ENCODE data around the gene RAC2.

Gene RAC2

DNA sequence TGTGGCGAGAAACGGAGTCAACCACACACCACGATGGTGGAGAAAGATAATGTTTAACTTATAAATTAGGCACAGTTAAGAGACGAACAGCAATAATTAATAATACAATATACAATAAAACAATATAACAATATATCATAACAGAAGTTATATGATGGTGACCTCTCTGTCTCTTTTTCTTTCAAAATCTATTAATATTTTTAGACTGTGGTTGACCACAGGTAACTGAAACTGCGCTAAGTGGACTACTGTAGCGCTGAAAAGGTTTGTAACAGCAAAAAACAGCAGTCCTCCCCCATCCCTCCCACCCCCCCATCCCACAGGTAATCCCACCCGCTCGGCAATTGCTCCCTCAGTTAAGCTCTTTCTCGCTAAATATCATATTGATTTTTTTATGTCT, 28.2 kb downstream of the RAC2 start:
- no peak for DNase-seq

DNA sequence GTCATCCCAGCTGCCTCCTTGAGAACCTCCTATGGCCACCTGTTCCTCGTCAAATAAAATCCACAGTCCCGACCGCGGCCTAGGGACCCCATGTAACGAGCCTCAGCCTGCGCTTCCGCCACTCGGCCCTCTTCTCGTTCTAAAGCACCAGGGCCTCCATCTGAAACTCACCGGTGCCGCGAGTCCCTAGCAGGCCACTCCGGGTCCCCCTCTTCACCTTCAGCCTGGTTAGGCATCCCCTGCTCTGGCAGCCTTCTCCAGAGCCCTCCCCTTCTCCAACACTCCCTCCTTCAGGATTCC, 29.4 kb downstream of the RAC2 start:
- no peak for DNase-seq

GRCh38 chr22:37213941-37214730, 29.9 kb downstream of the RAC2 start:
- no peak for DNase-seq

DNA sequence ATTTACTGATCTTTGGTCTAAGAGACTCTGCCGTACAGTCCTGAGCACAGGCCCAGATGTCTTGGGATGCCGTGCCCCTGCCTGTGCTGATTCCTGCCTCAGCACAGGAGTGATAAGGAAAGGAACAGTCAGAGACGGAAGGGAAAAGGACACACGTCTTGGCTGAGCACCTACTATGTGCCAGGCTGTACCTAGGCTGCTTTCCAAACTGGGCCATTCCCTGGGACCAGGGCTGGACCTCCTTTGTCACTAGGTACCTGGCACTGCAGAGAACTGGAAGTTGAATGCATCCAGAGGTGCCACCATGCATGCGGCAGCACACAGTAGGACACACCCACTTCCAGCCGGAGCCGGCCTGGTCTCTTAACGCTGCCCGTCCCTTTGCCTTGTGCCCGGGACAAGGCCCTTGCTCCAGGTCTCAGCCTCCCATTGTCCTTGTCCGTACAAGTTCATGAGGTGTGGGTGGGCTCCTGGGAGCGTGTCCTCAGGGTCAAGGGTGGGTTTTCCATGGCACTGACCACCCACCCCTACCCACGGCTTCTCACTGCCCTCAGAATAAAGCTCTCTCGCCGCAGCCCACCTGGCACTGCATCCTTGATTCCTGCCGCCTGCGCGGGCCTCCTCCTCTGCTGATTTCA, 30.7 kb downstream of the RAC2 start:
- no peak for DNase-seq

- DNase-seq: no peak
Observed at GRCh38 chr22:37212174-37212906, 31.7 kb downstream of the RAC2 start, which contains the start of gene SSTR3. Gene SSTR3 (minus strand): TSS chr22:37212477. CDS start chr22:37207803, 4,674 bp downstream.

DNA sequence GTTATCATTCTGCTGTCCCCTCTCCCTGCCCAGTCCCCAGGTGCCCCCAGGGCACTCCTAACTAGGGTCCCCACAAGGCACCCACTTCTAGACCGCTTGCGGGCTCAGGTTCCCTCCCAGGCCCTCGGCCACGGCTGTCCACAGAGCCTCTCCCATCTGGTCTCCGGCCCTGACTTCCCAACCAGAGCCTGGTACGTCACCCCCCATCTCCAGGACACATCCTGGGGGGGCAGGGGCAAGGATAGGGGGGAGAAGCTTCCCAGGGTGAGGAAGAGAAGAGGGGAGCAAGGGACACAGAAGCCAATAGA, 32.2 kb downstream of the RAC2 start:
- DNase-seq: no peak

GRCh38 chr22:37211075-37211865, 32.8 kb downstream of the RAC2 start:
- DNase-seq: no peak

DNA sequence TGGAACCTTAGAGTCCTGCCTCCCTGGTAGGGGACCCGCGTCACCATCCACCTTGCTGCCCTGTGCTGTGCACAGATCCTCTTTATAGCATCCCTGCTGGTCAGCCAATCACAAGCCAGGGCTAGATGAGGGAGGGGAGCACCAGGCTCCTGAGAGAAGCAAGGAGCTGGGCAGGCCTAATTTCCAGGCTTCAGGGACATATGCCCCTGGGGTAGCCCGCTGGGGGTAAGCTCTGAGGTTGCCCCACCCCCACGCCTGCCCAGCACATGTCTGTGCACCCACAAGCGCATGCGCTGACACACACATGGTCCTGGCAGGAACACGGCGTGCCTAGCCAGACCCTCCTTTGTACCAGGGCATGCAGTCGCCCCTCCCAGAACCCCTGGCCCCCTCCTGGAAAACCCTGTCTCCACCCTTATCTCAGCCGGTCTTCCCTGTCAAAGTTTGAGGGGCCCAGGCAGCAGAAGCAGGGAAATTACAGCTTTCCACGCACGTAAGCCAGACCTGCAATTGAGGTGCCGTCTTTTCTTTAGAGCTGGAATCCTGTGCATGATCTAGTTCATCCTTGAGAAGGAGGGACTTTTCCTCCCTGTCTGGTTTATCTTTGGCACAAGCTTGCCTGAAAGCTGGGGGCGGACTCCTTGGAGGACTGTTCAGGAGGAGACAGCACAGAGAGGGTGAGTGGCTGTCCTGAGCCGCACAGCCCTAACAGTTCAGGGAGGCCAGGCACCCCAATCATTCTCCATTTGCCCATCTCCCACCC, 33.8 kb downstream of the RAC2 start:
- DNase-seq: no peak

DNA sequence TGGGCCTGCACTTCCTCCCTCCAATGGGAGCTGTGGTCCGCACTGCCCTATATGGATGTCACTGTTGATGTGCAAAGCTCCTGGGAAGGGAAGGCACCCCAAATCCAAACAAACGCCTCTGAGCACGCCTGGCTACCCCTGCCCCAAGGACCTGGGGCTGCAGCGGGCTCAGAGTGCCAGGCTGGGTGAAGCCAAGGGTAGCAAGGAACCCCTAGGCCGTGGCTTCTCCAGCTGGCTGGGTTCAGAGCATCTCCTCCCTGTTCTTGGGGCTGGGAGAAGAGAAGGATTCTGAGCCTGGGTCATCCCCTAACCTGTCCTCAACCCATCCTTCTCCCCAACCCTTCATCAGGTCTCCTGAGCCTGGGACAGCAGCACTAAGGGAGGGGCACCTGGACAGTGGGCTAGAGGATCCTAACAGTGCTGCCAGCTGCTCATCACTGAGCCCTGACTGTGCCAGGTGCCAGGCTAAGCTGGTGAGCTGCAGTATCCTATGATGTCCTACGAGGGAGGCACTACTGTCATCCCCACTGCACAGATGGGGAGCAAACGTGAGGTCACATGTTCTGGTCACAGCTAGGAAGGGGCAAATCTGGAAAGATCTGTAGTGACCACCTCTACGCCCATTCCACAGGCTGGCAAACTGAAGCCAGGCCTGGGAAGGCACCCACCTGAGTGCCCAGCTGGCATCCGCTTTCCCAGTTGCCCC, 34.8 kb downstream of the RAC2 start:
- no peak for DNase-seq

- DNase-seq: no peak
Observed at GRCh38 chr22:37208401-37209139, 35.5 kb downstream of the RAC2 start.

DNA sequence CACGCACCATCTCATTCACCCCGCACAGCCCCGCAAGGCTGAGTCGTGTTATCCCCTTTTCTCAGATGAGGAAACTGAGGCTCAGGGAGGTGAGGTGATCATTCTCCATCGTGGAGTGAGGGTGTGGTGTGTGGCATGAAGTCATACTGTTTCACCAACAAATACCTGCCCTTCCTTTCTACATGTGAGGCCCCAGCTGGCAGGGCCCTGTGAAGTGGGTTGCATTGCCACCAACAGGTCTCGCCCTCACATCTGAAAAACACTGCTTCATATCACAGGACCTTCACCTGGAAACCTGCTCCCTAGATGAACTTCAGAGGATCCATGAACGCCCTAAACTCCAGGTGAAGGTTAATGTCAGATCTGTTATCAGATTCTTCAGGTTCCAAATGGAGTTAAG, 36.1 kb downstream of the RAC2 start:
- peak; percentile 73 for DNase-seq

- no peak for DNase-seq
Observed at GRCh38 chr22:37206841-37207821, 36.9 kb downstream of the RAC2 start.

DNA sequence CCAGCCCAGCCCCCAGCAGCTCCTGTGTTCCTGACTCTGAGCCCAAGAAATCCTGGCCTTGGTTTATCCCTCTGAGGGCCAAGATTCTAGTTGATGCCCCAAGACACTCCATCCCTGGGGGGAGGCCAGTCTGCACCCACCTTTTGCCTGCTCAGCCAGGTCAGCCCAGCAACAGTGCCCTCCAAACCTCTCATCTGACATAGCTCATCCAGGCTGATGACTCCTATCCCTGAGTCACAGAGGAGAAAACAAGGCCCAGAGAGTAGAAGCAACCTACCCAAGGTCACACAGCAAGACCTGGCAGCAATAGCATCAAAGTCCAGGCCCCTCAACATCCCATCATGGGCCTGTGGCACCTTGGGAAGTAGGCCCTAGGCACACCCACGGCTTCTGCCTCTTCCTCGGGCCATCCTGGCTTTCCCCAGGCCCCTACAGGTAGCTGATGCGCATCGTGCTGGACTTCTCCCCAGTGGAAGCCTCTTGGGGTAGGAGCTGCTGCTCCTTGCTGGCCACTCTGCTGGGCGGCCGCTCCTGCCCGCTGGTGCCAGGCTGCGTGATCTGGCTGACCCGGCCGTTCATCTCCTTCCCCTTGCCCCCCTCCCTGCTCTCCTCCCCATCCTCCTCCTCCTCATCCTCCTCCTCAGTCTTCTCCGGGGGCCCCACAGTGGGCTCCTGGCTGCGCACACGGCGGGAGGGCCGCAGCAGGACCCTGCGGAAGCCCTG, 37.8 kb downstream of the RAC2 start:
- DNase-seq: no peak

- DNase-seq: no peak
Observed at GRCh38 chr22:37205046-37205445, 39.0 kb downstream of the RAC2 start.

DNA sequence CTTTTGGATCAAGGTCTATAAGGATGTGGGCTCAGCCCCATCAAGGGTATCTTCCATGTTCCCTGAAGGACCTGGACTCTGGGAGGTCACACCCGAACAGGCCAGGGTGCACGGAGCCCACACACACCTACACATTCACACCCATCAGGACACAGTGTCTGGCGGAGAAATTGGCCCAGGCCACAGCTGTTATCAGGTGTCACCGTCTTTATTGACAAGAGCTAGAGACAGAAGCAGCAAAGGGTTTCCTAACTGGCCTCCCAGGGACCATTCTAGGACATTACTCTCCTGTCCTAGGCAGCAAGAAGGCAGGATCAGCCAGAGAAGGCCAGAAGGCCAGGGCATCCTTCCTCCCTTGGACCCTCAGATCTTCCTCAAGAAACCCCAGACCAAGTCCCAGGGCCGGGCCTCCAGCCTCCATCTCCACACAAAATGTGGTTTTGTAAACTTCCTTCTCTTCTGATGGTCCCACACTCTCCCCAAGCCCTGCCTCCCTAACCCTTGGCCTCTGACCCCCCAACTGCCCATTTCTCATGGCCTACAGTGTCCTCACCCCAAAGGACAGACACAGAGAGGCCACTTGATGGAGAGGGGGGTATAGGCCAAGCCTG, 39.9 kb downstream of the RAC2 start:
- no peak for DNase-seq

- no peak for DNase-seq
Observed at GRCh38 chr22:37203354-37204044, 40.6 kb downstream of the RAC2 start.

DNA sequence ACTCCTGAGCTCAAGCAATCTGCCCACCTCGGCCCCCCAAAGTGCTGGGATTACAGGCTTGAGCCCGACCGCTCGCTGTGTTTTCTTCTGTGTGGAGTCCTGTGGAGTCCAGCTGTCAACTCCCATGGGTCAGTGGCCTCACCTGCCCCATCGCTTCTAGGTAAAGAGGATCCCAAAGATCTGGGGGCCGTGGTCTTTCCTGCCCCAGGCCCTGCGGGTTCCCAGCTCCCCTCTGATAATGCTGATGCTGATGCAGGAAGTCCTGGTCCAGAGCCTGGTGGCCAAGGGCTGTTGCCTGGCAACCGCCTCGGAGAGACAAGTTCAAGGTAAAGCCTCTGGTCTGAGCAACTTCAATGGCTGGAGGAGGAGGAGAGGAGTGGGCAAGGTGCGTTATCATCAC, 41.4 kb downstream of the RAC2 start:
- no peak for DNase-seq

DNA sequence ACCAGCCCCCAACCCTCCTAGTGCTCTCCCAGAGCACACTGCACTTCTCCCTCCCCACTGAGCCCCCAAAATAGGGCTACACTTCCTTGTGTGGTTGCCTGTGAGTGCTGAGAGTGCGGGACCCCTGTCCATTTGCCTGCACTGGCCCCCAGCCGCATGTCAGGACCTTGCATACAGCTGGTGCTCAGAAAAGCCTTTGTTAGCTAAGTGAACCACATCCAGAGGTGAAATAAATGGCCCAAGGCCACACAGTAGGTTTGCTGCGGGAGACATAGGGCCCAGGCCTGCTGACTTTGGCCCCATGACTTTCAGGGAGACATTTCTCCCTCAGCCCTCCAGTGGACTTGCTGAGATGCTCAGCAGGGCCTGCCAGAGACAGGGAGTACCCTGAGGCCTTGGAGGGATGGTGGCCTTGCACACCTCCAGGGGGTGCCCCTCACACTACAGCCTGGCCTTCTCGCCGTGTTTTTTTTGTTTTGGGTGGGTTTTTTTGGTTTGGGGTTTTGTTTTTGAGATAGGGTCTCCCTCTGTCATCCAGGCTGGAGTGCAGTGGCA, 42.0 kb downstream of the RAC2 start:
- DNase-seq: no peak

All from CD4-positive, alpha-beta T cell treated with Interleukin-17A for 4 hours (primary cell).